ENCODE results near the gene YIF1B. TPM values are rescaled to one million over a fixed set of nuclear protein-coding genes. Genes with fewer than 3 reads are reported as not detected.

Gene YIF1B
- total RNA-seq, 3 donors from 2014 or later, result 21.4 to 31.5 (median 23.9) TPM

GRCh38 chr19:38326591-38326990 is 10.8 kb upstream of the YIF1B start:
- H3K4me1 ChIP-seq (ENCODE audit: low read depth), result no peaks in the 10 kb centered on the region
- intact Hi-C loops (cut with DNase I, micrococcal nuclease), result no loop called here
- TF ChIP-seq CTCF (IDR thresholded peaks at IDR 0.05), result no peak
- ATAC-seq, result no peak
- no peak overlapping the region for H3K4me3 ChIP-seq
- H3K36me3 ChIP-seq (ENCODE audit: low read depth), result peaks cover 6% of the 10 kb centered on the region
- DNase-seq, result no peak
- no peaks in the 10 kb centered on the region for H3K9me3 ChIP-seq

- DNase-seq, result no peak
- Histone ChIP-seq H3K4me1 (ENCODE audit: low read depth) (peaks cover under 1% of the 10 kb centered on the region), H3K4me3 (no peak overlapping the region), H3K36me3 (ENCODE audit: low read depth) (peaks cover 6% of the 10 kb centered on the region), H3K9me3 (no peaks in the 10 kb centered on the region)
- no peak for ATAC-seq
- no peak for TF ChIP-seq CTCF (IDR thresholded peaks at IDR 0.05)
- intact Hi-C loops (cut with DNase I, micrococcal nuclease), result no loop called here
Observed at GRCh38 chr19:38324431-38324830, 8.7 kb upstream of the YIF1B start.

GRCh38 chr19:38323291-38323690 is 7.5 kb upstream of the YIF1B start:
- intact Hi-C loops (cut with DNase I, micrococcal nuclease), result no loop called here
- peaks cover 6% of the 10 kb centered on the region for H3K36me3 ChIP-seq (ENCODE audit: low read depth)
- DNase-seq (no peak), ATAC-seq (no peak)
- no peak overlapping the region for H3K4me3 ChIP-seq
- peaks cover 8% of the 10 kb centered on the region for H3K4me1 ChIP-seq (ENCODE audit: low read depth)
- no peak for TF ChIP-seq CTCF (IDR thresholded peaks at IDR 0.05)
- no peaks in the 10 kb centered on the region for H3K9me3 ChIP-seq

GRCh38 chr19:38321646-38322196 is 6.0 kb upstream of the YIF1B start:
- intact Hi-C loops (cut with DNase I, micrococcal nuclease), result no loop called here
- Histone ChIP-seq H3K4me1 (ENCODE audit: low read depth) (peaks cover 8% of the 10 kb centered on the region), H3K36me3 (ENCODE audit: low read depth) (peaks cover under 1% of the 10 kb centered on the region), H3K4me3 (no peak overlapping the region), H3K9me3 (no peaks in the 10 kb centered on the region)
- DNase-seq, result no peak
- no peak for ATAC-seq
- no peak for TF ChIP-seq CTCF (IDR thresholded peaks at IDR 0.05)

GRCh38 chr19:38320969-38321339 is 5.2 kb upstream of the YIF1B start:
- no peak for ATAC-seq
- H3K4me1 ChIP-seq (ENCODE audit: low read depth), result peaks cover 12% of the 10 kb centered on the region
- no peak overlapping the region for H3K4me3 ChIP-seq
- H3K36me3 ChIP-seq (ENCODE audit: low read depth), result peaks cover 2% of the 10 kb centered on the region
- intact Hi-C loops (cut with DNase I, micrococcal nuclease), result no loop called here
- TF ChIP-seq CTCF (IDR thresholded peaks at IDR 0.05), result no peak
- DNase-seq, result no peak
- no peaks in the 10 kb centered on the region for H3K9me3 ChIP-seq

Data from mucosa of descending colon (tissue), 3 donors.